ENCODE results near the gene ALAS2. TPM values are rescaled to one million over a fixed set of nuclear protein-coding genes. Genes with fewer than 3 reads are reported as not detected.

The ALAS2 gene
- not detected for total RNA-seq

GRCh38 chrX:55030271-55031205, at the start of gene ALAS2:
ALAS2 (minus strand) TSS chrX:55030977; CDS start chrX:55026000, 4,977 bp downstream.

GRCh38 chrX:55074851-55075467, 44.2 kb upstream of the ALAS2 start, which contains the start of gene PAGE2B:
PAGE2B (plus strand) TSS chrX:55075030; CDS start chrX:55076042, 1,012 bp downstream.

GRCh38 chrX:54999717-55000598, 30.8 kb downstream of the ALAS2 start, which contains the start of gene APEX2:
APEX2 (plus strand) TSS chrX:55000363; CDS start chrX:55000423, 60 bp downstream.

GRCh38 chrX:54994099-54994498, 36.7 kb downstream of the ALAS2 start, which contains the start of gene PFKFB1:
PFKFB1 (minus strand) TSS chrX:54994188; CDS start chrX:54994007, 181 bp downstream.

Other genes starting within 250 kb of the ALAS2 start
- under 1 TPM in 1 of 2 donors, not detected in 1; under 0.01 TPM for gene ITIH6, start 232.7 kb downstream of the ALAS2 start, total RNA-seq
- 100 to 1,000 TPM; 101 to 117 TPM for gene MAGED2, start 223.2 kb downstream of the ALAS2 start, total RNA-seq
- gene TRO, start 110.2 kb downstream of the ALAS2 start, total RNA-seq, result 1 to 10 TPM; 4.8 to 6.7 TPM
- under 1 TPM in 1 of 2 donors, not detected in 1; under 0.01 TPM for gene PFKFB1, start 36.8 kb downstream of the ALAS2 start, total RNA-seq
- 10 to 100 TPM in 1 of 2 donors, 1 to 10 TPM in 1; 9.3 to 16.0 TPM for gene APEX2, start 30.6 kb downstream of the ALAS2 start, total RNA-seq
- not detected for gene PAGE2B, start 44.1 kb upstream of the ALAS2 start, total RNA-seq
- gene PAGE2, start 58.0 kb upstream of the ALAS2 start, total RNA-seq, result not detected
- not detected for gene PAGE5, start 189.4 kb upstream of the ALAS2 start, total RNA-seq
- not detected for gene PAGE3, start 233.9 kb upstream of the ALAS2 start, total RNA-seq

Measured in melanocyte of skin (primary cell).